ENCODE results near the gene NOP56. TPM values are rescaled to one million over a fixed set of nuclear protein-coding genes. Genes with fewer than 3 reads are reported as not detected.

The NOP56 gene
- total and polyA plus RNA-seq, 2 of the 4 experiments (the other 2 are of a cell fraction) = 189 to 231 TPM

DNA sequence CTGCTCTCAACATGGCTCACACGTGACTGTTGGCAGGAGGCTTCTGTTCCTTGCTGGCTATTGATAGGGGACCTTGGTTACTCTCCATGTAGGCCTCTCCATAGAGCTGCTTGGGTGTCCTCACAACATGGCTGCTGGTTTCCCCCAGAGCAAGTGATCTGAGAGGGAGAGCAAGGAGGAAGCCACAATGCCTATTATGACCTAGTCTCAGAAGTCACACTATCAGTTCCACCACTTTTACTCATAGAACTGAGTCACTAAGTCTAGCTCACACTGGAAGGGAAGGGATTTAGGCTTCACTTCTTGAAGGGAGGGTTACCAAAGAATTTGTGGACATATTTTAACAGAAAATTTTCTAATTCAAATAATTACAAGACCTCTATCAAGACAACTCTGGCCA, 8.7 kb upstream of the NOP56 start:
- WGBS, 2 experiments (ENCODE audit: extremely low coverage in 2 of 2, insufficient read length in 1 of 2) = no CpG with 5 or more reads among the region's 1 CpG
- intact Hi-C loops (cut with micrococcal nuclease) = no loop called here
- no peak overlapping the region for H3K4me3 ChIP-seq (ENCODE audit: insufficient read depth, low read depth, low read length)
- ChIA-PET CTCF (no interaction called here), POLR2A (ENCODE audit: unreplicated experiment) (no interaction called here)
- H3K4me1 ChIP-seq (ENCODE audit: control insufficient read depth, insufficient read depth, low read length) = no peaks in the 10 kb centered on the region
- H3K79me1 ChIP-seq (ENCODE audit: low read depth in 1 of 2, low read length in 2 of 2) = no peaks in the 10 kb centered on the region
- TF ChIP-seq CEBPB (IDR thresholded peaks at IDR 0.05; ENCODE audit: low read depth, low read length) (no peak), MAZ (IDR thresholded peaks at IDR 0.05; ENCODE audit: borderline replicate concordance, low read depth, low read length) (no peak), POLR2A (IDR thresholded peaks at IDR 0.05; ENCODE audit: low read depth, low read length) (no peak), FOS (IDR thresholded peaks at IDR 0.05; ENCODE audit: low read depth, low read length) (no peak), NFE2L2 (IDR thresholded peaks at IDR 0.05; ENCODE audit: low read depth, low read length) (no peak), RCOR1 (IDR thresholded peaks at IDR 0.05; ENCODE audit: insufficient replicate concordance, low read length) (no peak)
- TF ChIP-seq, protein P1, sequence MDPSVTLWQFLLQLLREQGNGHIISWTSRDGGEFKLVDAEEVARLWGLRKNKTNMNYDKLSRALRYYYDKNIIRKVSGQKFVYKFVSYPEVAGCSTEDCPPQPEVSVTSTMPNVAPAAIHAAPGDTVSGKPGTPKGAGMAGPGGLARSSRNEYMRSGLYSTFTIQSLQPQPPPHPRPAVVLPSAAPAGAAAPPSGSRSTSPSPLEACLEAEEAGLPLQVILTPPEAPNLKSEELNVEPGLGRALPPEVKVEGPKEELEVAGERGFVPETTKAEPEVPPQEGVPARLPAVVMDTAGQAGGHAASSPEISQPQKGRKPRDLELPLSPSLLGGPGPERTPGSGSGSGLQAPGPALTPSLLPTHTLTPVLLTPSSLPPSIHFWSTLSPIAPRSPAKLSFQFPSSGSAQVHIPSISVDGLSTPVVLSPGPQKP (IDR thresholded peaks at IDR 0.05; ENCODE audit: borderline replicate concordance, low read depth, low read length) = no peak
- TF ChIP-seq, protein P2, sequence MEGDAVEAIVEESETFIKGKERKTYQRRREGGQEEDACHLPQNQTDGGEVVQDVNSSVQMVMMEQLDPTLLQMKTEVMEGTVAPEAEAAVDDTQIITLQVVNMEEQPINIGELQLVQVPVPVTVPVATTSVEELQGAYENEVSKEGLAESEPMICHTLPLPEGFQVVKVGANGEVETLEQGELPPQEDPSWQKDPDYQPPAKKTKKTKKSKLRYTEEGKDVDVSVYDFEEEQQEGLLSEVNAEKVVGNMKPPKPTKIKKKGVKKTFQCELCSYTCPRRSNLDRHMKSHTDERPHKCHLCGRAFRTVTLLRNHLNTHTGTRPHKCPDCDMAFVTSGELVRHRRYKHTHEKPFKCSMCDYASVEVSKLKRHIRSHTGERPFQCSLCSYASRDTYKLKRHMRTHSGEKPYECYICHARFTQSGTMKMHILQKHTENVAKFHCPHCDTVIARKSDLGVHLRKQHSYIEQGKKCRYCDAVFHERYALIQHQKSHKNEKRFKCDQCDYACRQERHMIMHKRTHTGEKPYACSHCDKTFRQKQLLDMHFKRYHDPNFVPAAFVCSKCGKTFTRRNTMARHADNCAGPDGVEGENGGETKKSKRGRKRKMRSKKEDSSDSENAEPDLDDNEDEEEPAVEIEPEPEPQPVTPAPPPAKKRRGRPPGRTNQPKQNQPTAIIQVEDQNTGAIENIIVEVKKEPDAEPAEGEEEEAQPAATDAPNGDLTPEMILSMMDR (conservative IDR thresholded peaks at IDR 0.05; ENCODE audit: low read depth, low read length) = no peak
- TF ChIP-seq, protein P3, sequence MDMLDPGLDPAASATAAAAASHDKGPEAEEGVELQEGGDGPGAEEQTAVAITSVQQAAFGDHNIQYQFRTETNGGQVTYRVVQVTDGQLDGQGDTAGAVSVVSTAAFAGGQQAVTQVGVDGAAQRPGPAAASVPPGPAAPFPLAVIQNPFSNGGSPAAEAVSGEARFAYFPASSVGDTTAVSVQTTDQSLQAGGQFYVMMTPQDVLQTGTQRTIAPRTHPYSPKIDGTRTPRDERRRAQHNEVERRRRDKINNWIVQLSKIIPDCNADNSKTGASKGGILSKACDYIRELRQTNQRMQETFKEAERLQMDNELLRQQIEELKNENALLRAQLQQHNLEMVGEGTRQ (IDR thresholded peaks at IDR 0.05; ENCODE audit: low read depth, low read length) = no peak
- H2AFZ ChIP-seq (replicated peaks; ENCODE audit: low read length, poor library complexity) = no peak overlapping the region
- no peak overlapping the region for H3K4me2 ChIP-seq (ENCODE audit: low read depth, low read length)
- no peak overlapping the region for H3K4ac ChIP-seq (ENCODE audit: low read depth, low read length)
- no peak overlapping the region for H3K27ac ChIP-seq (ENCODE audit: insufficient read depth, low read length)
- no peak overlapping the region for H2BK20ac ChIP-seq (ENCODE audit: low read depth, low read length)
- dilution Hi-C loops (cut with HindIII; ENCODE audit: low sequenced_read_pairs, unreplicated experiment) = no loop called here
- H3K23ac ChIP-seq (ENCODE audit: low read depth, low read length) = no peak overlapping the region
- no peak overlapping the region for H3K14ac ChIP-seq (replicated peaks; ENCODE audit: low read depth, low read length)
- in situ Hi-C loops (cut with MboI; ENCODE audit: low sequenced_read_pairs) = loop anchor here (10.0 kb wide), 1 partner anchor 179 kb away; no protein-coding TSS in a partner anchor
- H4K91ac ChIP-seq (ENCODE audit: insufficient read depth, low read depth, low read length) = no peak overlapping the region
- H3K27me3 ChIP-seq (ENCODE audit: control insufficient read depth, insufficient read depth, low read length) = no peaks in the 10 kb centered on the region
- H3K9me1 ChIP-seq (ENCODE audit: insufficient read depth, low read length) = no peaks in the 10 kb centered on the region
- H2BK120ac ChIP-seq (ENCODE audit: low read depth, low read length) = no peak overlapping the region
- H2AK5ac ChIP-seq (ENCODE audit: low read depth, low read length) = no peak overlapping the region
- H3K36me3 ChIP-seq (ENCODE audit: control insufficient read depth, insufficient read depth, low read length) = no peaks in the 10 kb centered on the region
- H2BK5ac ChIP-seq (ENCODE audit: low read depth, low read length, poor library complexity, severe bottlenecking) = no peak overlapping the region
- H4K5ac ChIP-seq (ENCODE audit: low read depth, low read length) = no peak overlapping the region
- no peak overlapping the region for H4K8ac ChIP-seq (ENCODE audit: low read depth in 2 of 2, low read length in 2 of 2)
- no TSS peak for BruUV-seq (replicated peaks)
- H4K20me1 ChIP-seq (ENCODE audit: insufficient read depth, low read length) = no peaks in the 10 kb centered on the region
- DNase-seq (no peak), ATAC-seq (ENCODE audit: low read depth) (no peak)
- H3K18ac ChIP-seq (ENCODE audit: low read depth, low read length) = no peak overlapping the region
- H3K9me3 ChIP-seq (ENCODE audit: control insufficient read depth, insufficient read depth, low read length) = no peaks in the 10 kb centered on the region
- no peak overlapping the region for H3K56ac ChIP-seq (ENCODE audit: extremely low read depth, insufficient read depth, low read length)
- H3K9ac ChIP-seq (ENCODE audit: low read depth, low read length) = no peak overlapping the region
- H2BK15ac ChIP-seq (ENCODE audit: low read depth, low read length) = no peak overlapping the region
- H2AK9ac ChIP-seq (replicated peaks; ENCODE audit: low read depth, low read length, poor library complexity) = no peak overlapping the region
